ENCODE measurements around the gene TBC1D4.

The TBC1D4 gene

DNA sequence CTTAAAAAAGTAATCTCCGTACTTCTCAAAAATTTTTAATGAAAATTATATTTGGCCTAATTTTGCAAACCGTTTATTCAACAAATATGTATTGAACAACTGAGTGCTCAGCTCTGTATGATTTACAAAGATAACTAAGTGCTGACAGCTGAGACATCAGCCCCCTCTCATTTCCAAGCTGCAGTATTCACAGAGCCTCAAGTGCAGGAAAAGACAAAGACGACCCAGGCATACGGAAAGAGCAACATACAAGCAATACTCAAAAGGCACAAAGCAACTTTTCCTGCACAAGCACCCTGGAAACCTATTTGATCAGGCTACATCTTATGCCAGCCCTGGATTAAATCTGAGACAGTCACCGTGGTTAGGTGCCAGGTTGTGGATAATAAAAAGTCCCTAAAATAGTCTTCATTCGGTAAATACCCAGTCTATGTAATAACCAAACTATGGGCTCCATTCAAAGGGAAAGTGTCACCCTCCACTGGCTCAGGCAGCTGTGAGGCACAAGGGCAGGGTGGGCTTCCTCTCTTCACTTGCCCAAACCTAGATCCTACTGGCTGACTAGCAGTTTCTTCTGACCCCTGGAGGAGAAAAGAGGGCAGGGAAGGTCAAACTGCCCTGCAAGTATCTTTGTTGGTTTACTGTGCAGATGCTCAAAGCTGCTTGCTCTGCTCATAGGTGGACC, 65.5 kb downstream of the TBC1D4 start:
- DNase-seq (ENCODE audit: low spot score), result no peak

DNA sequence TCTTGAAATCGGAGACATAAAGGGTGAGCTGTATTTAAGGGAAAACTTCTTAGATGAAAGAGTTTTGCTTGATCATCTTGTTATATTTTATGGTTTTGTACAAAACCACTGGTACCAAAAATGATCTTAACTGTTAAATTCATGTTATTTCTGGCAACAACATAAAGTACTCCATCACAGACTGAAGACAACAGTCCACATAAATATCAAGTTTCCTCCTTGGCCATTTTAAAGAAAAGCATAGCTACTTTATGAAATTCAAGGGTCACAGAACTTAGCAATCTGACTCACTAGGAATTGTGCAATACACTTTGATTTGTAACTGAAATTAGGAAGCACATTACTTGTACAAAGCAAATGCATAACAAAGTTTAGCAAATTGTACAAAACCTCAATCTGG, 66.3 kb downstream of the TBC1D4 start:
- no peak for DNase-seq (ENCODE audit: low spot score)

- no peak for DNase-seq (ENCODE audit: low spot score)
Observed at GRCh38 chr13:75415171-75415570, 66.8 kb downstream of the TBC1D4 start.

GRCh38 chr13:75414036-75414827, 67.7 kb downstream of the TBC1D4 start:
- no peak for DNase-seq (ENCODE audit: low spot score)

DNA sequence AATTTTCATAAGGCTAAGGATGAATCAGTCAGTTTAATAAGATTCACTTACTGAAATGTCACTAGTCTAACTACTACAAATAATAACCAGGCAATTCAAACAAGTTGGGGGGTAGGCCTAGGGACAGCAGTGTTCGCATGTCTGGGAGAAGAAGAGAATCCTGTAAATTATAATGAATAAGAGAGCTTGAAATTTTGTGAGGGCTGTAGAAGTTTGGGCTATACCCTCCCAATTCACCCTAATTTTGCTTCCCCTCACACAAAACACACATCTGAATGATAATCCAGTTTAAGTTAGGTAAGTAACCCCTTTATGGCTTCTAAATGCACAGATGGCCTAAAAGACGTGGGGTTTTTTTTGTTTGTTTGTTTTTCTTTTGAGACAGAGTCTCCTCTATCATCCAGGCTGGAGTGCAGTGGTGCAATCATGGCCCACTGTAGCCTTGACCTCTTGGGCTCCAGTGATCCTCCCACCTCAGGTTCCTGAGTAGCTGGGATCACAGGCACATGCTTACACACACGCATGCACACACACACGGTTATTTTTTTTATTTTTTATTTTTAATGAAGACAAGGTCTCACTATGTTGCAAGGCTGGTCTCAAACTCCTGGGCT, 69.9 kb downstream of the TBC1D4 start:
- DNase-seq (ENCODE audit: low spot score), result no peak

DNA sequence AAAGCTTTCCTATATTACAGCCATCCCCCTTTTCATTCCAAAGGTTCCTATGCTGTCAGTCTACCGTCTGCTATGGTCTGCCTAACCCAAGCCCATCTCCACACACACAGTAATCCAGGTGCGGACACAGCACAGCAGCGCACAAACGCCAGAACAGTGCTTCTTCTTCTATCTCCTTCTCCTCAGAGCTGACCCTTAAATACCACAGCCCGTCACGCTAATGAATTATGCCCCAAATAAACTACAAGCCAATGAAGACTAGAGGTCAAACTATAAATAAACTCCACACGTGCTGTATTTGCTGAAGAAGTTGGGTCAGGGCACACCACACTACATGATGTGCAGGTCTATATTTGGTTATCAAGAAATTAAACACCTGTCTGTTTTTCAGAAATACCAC, 71.8 kb downstream of the TBC1D4 start:
- DNase-seq (ENCODE audit: low spot score), result no peak

DNA sequence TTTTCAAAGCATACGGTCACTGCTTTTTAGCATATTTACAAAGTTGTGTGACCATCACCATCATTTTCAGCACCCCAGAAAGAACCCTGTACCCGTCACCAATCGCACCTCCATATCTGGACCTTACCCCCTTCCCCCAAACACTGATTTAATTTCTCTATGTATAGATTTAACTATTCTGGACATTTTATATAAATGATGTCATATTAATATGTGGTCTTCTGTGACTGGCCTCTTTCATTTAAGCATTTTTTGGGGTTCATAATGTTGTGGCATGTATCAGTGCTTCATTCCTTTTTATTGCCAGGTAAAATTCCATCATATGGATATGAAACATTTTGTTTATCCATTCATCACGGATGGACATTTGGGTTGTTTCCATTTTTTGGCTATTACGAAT, 74.0 kb downstream of the TBC1D4 start:
- DNase-seq (ENCODE audit: low spot score), result no peak

GRCh38 chr13:75407473-75407872, 74.5 kb downstream of the TBC1D4 start:
- DNase-seq (ENCODE audit: low spot score), result no peak

DNA sequence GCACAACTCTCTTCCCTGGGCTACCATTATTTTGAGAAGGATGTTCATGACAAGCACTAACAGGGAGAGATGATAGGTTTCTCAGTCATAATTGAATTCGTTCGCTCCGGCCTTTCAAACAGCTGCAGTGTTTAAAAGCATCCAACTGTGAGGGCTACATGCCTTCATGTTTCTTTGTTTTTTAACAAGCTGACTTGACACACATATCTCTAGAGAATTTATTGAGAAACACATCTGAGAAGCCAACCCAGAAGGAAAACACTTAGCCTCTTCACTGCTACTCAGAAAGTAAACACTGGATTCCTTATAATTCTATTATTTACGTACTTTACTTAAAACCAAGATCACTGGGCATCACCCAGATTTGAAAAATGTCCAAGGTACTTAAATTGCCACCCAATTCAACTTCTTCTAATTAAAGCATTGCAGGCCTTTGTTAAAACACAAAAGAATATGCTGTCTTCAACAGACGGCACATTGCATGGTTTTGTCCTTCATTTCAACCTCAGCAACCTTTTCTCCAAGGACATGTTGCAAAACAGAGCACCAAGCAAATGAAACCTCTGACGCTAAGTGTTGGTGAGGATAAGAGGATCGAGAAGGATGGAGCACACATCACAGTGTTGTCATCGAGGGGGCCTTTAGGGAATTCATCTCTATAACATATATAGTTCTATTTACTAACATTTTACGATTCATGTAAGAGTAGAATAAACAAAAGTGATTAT, 75.8 kb downstream of the TBC1D4 start:
- DNase-seq (ENCODE audit: low spot score), result no peak

DNA sequence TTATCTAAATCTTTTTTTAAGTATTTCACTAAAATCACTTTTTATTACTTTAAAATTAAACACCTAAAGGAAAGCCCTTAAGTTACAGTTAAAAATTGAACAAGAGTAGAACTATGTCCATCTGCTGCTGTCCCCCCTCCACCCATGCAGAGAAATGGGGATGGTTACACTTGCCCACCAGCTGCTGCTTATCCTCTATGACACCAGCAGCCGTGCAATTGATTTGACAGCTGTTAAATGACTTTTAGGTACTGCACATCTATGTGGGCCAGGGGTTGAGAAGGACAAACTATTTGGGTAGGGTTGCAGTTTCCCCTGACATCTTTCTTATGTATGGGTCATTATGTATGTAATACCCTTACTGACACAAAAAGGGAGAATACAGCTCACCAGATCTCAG, 77.2 kb downstream of the TBC1D4 start:
- DNase-seq (ENCODE audit: low spot score), result no peak

GRCh38 chr13:75402787-75403186, 79.2 kb downstream of the TBC1D4 start:
- no peak for DNase-seq (ENCODE audit: low spot score)

GRCh38 chr13:75400775-75401174, 81.2 kb downstream of the TBC1D4 start:
- DNase-seq (ENCODE audit: low spot score), result no peak

DNA sequence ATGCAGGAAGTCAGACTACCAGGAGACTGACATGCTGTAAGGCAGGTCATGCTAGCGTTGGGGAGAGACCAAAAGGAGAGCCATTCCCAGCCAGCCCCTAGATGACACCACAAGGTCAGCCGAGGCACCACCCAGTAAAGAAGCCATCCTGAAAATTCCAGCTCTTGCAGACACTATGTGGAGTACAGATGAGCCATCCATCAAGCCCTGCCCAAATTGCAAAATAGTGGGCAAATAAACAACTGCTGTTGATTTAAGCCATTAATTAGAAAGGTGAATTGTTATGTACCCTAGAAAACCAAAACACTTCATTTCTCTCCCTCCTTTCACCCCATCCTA, 82.1 kb downstream of the TBC1D4 start:
- DNase-seq (ENCODE audit: low spot score), result no peak

- DNase-seq (ENCODE audit: low spot score), result no peak
Observed at GRCh38 chr13:75399168-75399878, 82.6 kb downstream of the TBC1D4 start.

- no peak for DNase-seq (ENCODE audit: low spot score)
Observed at GRCh38 chr13:75398072-75398471, 83.9 kb downstream of the TBC1D4 start.

DNA sequence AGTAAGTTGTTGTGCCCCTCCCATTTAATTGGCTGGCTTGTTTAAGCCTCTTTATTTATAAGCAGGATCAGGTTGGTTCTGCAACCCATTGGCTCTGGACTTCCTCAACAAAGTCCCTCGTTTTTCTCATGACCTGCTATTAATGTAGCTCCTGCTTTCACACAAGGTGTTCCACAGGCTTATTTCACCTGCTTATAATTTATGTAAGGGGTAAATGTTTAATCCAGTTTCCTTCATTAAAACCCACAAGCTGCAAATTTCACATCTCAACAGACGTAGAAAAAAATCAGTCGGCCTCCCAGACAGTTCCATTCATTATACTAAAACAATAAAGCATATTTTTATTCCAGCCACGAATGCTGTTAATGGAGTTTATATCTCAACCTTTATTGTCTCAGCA, 86.1 kb downstream of the TBC1D4 start:
- DNase-seq (ENCODE audit: low spot score), result no peak

DNA sequence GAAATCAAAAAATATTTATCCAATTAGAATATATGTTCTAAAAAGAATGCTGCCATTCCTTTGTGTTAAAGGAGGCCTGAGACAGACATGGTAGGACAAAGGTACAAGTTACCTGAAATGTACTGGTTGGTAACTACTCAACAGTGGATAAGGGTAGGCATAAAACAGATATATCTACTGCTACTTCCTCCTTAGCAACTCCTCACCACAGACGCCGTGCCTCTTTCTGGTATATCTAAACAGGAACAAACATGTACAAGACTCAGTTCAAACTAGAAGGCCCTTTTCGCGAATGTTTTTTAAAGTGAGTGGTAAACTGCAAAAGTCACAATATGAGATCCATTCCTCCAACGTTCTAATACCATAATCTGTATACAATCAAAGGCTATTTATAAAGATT, 86.9 kb downstream of the TBC1D4 start:
- DNase-seq (ENCODE audit: low spot score), result no peak

DNA sequence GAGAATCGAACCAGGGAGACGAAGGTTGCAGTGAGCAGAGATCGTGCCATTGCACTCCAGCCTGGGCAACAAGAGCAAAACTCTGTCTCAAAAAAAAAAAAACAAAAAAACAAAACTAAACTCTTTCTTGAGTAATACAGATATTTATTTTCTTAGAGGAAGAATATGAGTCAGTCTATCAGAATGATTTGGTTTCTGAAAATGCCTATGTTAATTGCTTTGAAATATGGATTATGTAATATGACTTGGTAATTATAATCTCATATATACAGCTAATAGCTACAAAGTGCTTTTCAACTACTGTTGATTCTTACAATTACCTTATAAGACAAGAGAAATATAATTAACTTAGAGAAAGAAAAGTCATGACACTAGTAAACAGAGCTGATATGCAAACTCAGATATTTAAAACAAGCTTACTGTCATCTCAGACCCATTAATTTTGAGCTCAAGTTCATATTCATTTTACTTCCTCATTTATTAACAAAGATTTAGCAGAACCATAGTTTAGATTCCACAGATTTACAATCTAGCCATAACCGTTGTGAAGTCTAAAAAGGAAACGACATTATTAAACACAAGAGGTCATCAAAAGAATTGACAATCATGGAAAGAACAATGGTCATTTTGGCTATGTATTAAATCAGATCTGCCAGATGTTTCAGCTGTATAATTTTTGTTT, 88.0 kb downstream of the TBC1D4 start:
- DNase-seq (ENCODE audit: low spot score), result no peak

GRCh38 chr13:75391432-75392100, 90.4 kb downstream of the TBC1D4 start:
- no peak for DNase-seq (ENCODE audit: low spot score)

GRCh38 chr13:75390229-75390628, 91.7 kb downstream of the TBC1D4 start:
- DNase-seq (ENCODE audit: low spot score), result no peak

GRCh38 chr13:75385708-75386083, 96.3 kb downstream of the TBC1D4 start:
- DNase-seq (ENCODE audit: low spot score), result no peak
